Lung (tissue), 12 donors: Measurements from ENCODE around the gene THRB. TPM values are rescaled to one million over a fixed set of nuclear protein-coding genes. Genes with fewer than 3 reads are reported as not detected.

Source experiments
- ATAC-seq: fragments of 200-7000 bp; cut with Tn5 transposase; one replicate; pipeline ENCODE4 v1.9.1; 2020; ENCODE audit warnings: moderate number of reproducible peaks; ENCODE audit not compliant: insufficient read depth, low FRiP score
- DNase-seq, 3 donors: peaks; one replicate each; pipeline ENCODE4 v3.0.0-alpha.2; 2013 to 2017
- H3K27ac ChIP-seq, 2 donors: one replicate each; pipeline ENCODE4 v1.5.1; 2013; ENCODE audit warnings: mild to moderate bottlenecking in 2 of 2, moderate library complexity in 2 of 2, control low read depth in 1 of 2, inconsistent platforms in 1 of 2, low read depth in 1 of 2, low read length in 1 of 2
- H3K27me3 ChIP-seq, 3 donors: one replicate each; pipeline ENCODE4 v1.5.1; 2013; ENCODE audit warnings: low read length in 2 of 3; ENCODE audit not compliant: control insufficient read depth in 3 of 3, insufficient read depth in 3 of 3
- H3K36me3 ChIP-seq, 4 donors: one replicate each; pipeline ENCODE4 v1.5.1; 2013; ENCODE audit warnings: low read length in 4 of 4, mild to moderate bottlenecking in 1 of 4, moderate library complexity in 1 of 4; ENCODE audit not compliant: control insufficient read depth in 4 of 4, insufficient read depth in 4 of 4
- H3K4me1 ChIP-seq, 5 donors: one replicate each; pipeline ENCODE4 v1.5.1; 2013; ENCODE audit warnings: low read length in 5 of 5, mild to moderate bottlenecking in 2 of 5, moderate library complexity in 1 of 5; ENCODE audit not compliant: control insufficient read depth in 5 of 5, insufficient read depth in 5 of 5
- H3K4me3 ChIP-seq: one replicate; pipeline ENCODE4 v1.5.1; 2013; ENCODE audit warnings: mild to moderate bottlenecking, control low read depth, moderate library complexity
- H3K9ac ChIP-seq, 2 donors: one replicate each; pipeline ENCODE4 v1.5.1; 2013; ENCODE audit warnings: low read length in 2 of 2, control low read depth in 1 of 2; ENCODE audit not compliant: insufficient read depth in 1 of 2
- H3K9me3 ChIP-seq, 4 donors: one replicate each; pipeline ENCODE4 v1.5.1; 2013; ENCODE audit warnings: low read length in 3 of 4, mild to moderate bottlenecking in 1 of 4, moderate library complexity in 1 of 4; ENCODE audit not compliant: control insufficient read depth in 4 of 4, insufficient read depth in 3 of 4
- CTCF ChIP-seq: IDR thresholded peaks from 2 replicates; pipeline ENCODE4 v1.5.1; 2012; ENCODE audit warnings: mild to moderate bottlenecking; ENCODE audit errors: control extremely low read depth, extremely low read depth
- WGBS, 2 donors: extraction: QIAGEN DNeasy Blood & Tissue Kit; methylation state at CpG; one replicate each; pipeline ENCODE4 v1.1.7; 2013; 5-methylcytosine and 5-hydroxymethylcytosine counted together
- polyA plus RNA-seq, 2 donors: library from polyadenylated mRNA; stranded (reverse); fragments of 200-250 nt; gene quantifications; one replicate each; pipeline ENCODE4 v1.2.1, GENCODE V29; 2013
- total RNA-seq, 2 donors: library from RNA; depleted of rRNA in 1 of 2; stranded (reverse); fragments of >200 nt in 1 of 2; gene quantifications; one replicate each; pipeline ENCODE4 v1.2.1, GENCODE V29; 2014 to 2021
- donor health status: control.
- donor health status: control.
- donor health status: Bipolar disorder and iron deficiency.
- donor health status: healthy.
- donor health status: DM: yes; HTN: yes; CAD: no.

Gene THRB
- total and polyA plus RNA-seq, 4 donors, result 2.1 to 23.5 (median 6.1) TPM

DNA sequence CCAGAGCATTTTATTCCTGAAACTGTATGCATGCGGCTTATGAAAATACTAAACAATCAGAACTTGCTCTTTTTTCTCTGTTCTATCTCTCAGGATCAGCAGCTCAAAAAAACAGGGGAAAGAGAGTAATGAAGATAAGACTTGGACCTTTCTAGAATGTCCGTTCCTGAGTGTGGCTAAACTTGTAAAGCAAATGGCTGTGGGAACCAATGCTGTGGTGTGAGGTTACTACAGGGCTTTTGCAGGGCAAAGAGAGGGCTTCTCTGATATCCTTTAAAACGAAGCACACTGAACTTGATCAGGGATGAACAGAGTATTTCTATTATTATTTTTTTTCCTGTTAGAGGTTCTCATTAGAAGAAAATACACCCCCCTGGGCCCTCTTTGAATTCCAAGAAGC is 223.4 kb downstream of the THRB start:
- 87 to 90% methylated on average over 3 of the region's 3 CpGs for WGBS, 2 donors
- DNase-seq, result no peak

GRCh38 chr3:24270744-24271143 is 223.9 kb downstream of the THRB start:
- H3K9me3 ChIP-seq, result no peaks in the 10 kb centered on the region
- H3K27ac ChIP-seq, result no peak overlapping the region
- 86 to 88% methylated on average over 1 of the region's 1 CpG for WGBS, 2 donors
- H3K36me3 ChIP-seq, result no peaks in the 10 kb centered on the region
- H3K4me3 ChIP-seq, result no peak overlapping the region
- ATAC-seq, result no peak
- DNase-seq, result no peak
- no peak overlapping the region for H3K9ac ChIP-seq
- TF ChIP-seq CTCF, result no peak
- H3K4me1 ChIP-seq, result no peaks in the 10 kb centered on the region
- no peaks in the 10 kb centered on the region for H3K27me3 ChIP-seq

More for the DNA sequence above, 223.4 kb downstream of the THRB start:
- H3K27me3 ChIP-seq, result no peaks in the 10 kb centered on the region
- no peak overlapping the region for H3K9ac ChIP-seq
- H3K9me3 ChIP-seq, result no peaks in the 10 kb centered on the region
- H3K4me3 ChIP-seq, result no peak overlapping the region
- no peak overlapping the region for H3K27ac ChIP-seq
- no peak for ATAC-seq
- TF ChIP-seq CTCF, result no peak
- no peaks in the 10 kb centered on the region for H3K4me1 ChIP-seq
- H3K36me3 ChIP-seq, result no peaks in the 10 kb centered on the region

GRCh38 chr3:24270204-24270691 is 224.4 kb downstream of the THRB start:
- H3K9ac ChIP-seq, result no peak overlapping the region
- H3K27ac ChIP-seq, result no peak overlapping the region
- WGBS, 2 donors, result 91 to 92% methylated on average over 2 of the region's 2 CpGs
- H3K4me3 ChIP-seq, result no peak overlapping the region
- H3K4me1 ChIP-seq, result no peaks in the 10 kb centered on the region
- no peak for DNase-seq
- no peaks in the 10 kb centered on the region for H3K27me3 ChIP-seq
- H3K9me3 ChIP-seq, result no peaks in the 10 kb centered on the region
- TF ChIP-seq CTCF, result no peak
- H3K36me3 ChIP-seq, result no peaks in the 10 kb centered on the region
- ATAC-seq, result no peak

GRCh38 chr3:24264748-24265158 is 229.9 kb downstream of the THRB start:
- ATAC-seq (peak; percentile 53), DNase-seq (peak in 2 of 3 donors; percentile 38 to 53)
- Histone ChIP-seq H3K27ac (no peak overlapping the region), H3K9me3 (no peaks in the 10 kb centered on the region), H3K4me3 (no peak overlapping the region), H3K9ac (no peak overlapping the region), H3K4me1 (peaks cover 0 to 15% (median 4%) of the 10 kb centered on the region in 5 donors), H3K27me3 (no peaks in the 10 kb centered on the region), H3K36me3 (no peaks in the 10 kb centered on the region)
- peak; percentile 29 for TF ChIP-seq CTCF
- WGBS, 2 donors, result 54 to 60% methylated on average over 3 of the region's 3 CpGs
